Calu3 (cell line): ENCODE measurements around the gene TIMM23. TPM values are rescaled to one million over a fixed set of nuclear protein-coding genes. Genes with fewer than 3 reads are reported as not detected.
"Not testable (repeated sequence)": the region's sequence is repeated elsewhere in the genome, so short reads cannot be mapped to it uniquely, and the experiment has no call there.

Experiments
- Bru-seq: library from RNA; stranded (reverse); fragments of 400-500 nt; gene quantifications from one replicate; lab custom pipeline; 2021; lab: Mats Ljungman, UMichigan
- BruChase-seq, 2 experiments: library from RNA; stranded (reverse); fragments of 400-500 nt; gene quantifications; one replicate each; lab custom pipeline; 2021; lab: Mats Ljungman, UMichigan
- BruUV-seq: library from RNA; stranded (reverse); fragments of 400-500 nt; replicated peaks from 2 replicates; lab custom pipeline; 2021; lab: Mats Ljungman, UMichigan
- CTCF ChIA-PET: fragments of 300-600 bp; sonication (Branson Sonifier 250); formaldehyde crosslinking; loops from one replicate; lab custom pipeline; 2022; ENCODE audit warnings: antibody characterized with exemption; lab: Charles Lee
- DNase-seq: peaks from one replicate; pipeline ENCODE4 v3.0.0; 2022
- H3K27ac Mint-ChIP-seq: one replicate; pipeline ENCODE4 v1.8.0; 2022; ENCODE audit warnings: mixed read lengths; ENCODE audit not compliant: unreplicated experiment
- H3K27me3 Mint-ChIP-seq: one replicate; pipeline ENCODE4 v1.8.0; 2022; ENCODE audit warnings: mixed read lengths; ENCODE audit not compliant: unreplicated experiment
- H3K36me3 Mint-ChIP-seq: one replicate; pipeline ENCODE4 v1.8.0; 2022; ENCODE audit warnings: mild to moderate bottlenecking, moderate library complexity, mixed read lengths; ENCODE audit not compliant: insufficient read depth, unreplicated experiment
- H3K4me1 Mint-ChIP-seq: one replicate; pipeline ENCODE4 v1.8.0; 2022; ENCODE audit warnings: mild to moderate bottlenecking, low read depth, mixed read lengths; ENCODE audit not compliant: unreplicated experiment
- H3K4me3 Mint-ChIP-seq: one replicate; pipeline ENCODE4 v1.8.0; 2022; ENCODE audit warnings: mild to moderate bottlenecking, low read depth, moderate library complexity, mixed read lengths; ENCODE audit not compliant: unreplicated experiment
- H3K9me3 Mint-ChIP-seq: one replicate; pipeline ENCODE4 v1.8.0; 2022; ENCODE audit warnings: low read depth, mixed read lengths; ENCODE audit not compliant: unreplicated experiment
- intact Hi-C: fragments of 100-400 bp; cut with micrococcal nuclease; formaldehyde crosslinking; loops from one replicate; pipeline ENCODE4 v1.10.0; 2022; ENCODE audit not compliant: unreplicated experiment
- long read RNA-seq: library from polyadenylated mRNA; stranded (forward); transcript quantifications from one replicate; pipeline ENCODE4 v2.0.0, GENCODE V29; 2022
- total RNA-seq: library from RNA; stranded (reverse); gene quantifications from 2 replicates; pipeline ENCODE4 v1.2.3, GENCODE V29; 2022

Gene TIMM23
- 72.2 and 78.6 TPM in 2 replicates for total RNA-seq
- Bru-seq, nascent RNA, result percentile 93 among the genes with signal in this experiment
- BruChase-seq, experiment 1, labeled RNA remaining after a 6-hour chase, result percentile 83 among the genes with signal in this experiment
- BruChase-seq, experiment 2, labeled RNA remaining after a 2-hour chase, result percentile 81 among the genes with signal in this experiment
- long read RNA-seq, transcript TIMM23-201 (7 exons, 1,222 nt), result major isoform, 172 of 185 reads
- long read RNA-seq, partial matches to known transcripts, result 5 of 185 reads
- long read RNA-seq, other reads (novel, unspliced or antisense), result 8 of 185 reads

- Mint-ChIP-seq H3K27ac (peak within 1 kb of the TSS; percentile 89), H3K4me1 (peaks cover 35% of the 10 kb centered on the region), H3K36me3 (peaks cover 32% of the 10 kb centered on the region), H3K4me3 (peak within 1 kb of the TSS; percentile 98)
- intact Hi-C loops, H3K27me3 Mint-ChIP-seq, BruUV-seq, CTCF ChIA-PET, H3K9me3 Mint-ChIP-seq: not testable (repeated sequence)
- DNase-seq, result peak; percentile 88
Measured at GRCh38 chr10:45972106-45972812, at the start of gene TIMM23. TSS of gene TIMM23 (plus strand) at chr10:45972489. CDS start at chr10:45972625, 136 bp downstream.

- CTCF ChIA-PET, H3K27ac Mint-ChIP-seq, H3K4me1 Mint-ChIP-seq, H3K9me3 Mint-ChIP-seq, intact Hi-C loops, H3K4me3 Mint-ChIP-seq, H3K36me3 Mint-ChIP-seq, DNase-seq, BruUV-seq, H3K27me3 Mint-ChIP-seq: not testable (repeated sequence)
Measured at GRCh38 chr10:45926790-45927189, 45.5 kb upstream of the TIMM23 start.

GRCh38 chr10:45931305-45931704, 41.0 kb upstream of the TIMM23 start:
- DNase-seq, H3K4me3 Mint-ChIP-seq, H3K27me3 Mint-ChIP-seq, H3K36me3 Mint-ChIP-seq, intact Hi-C loops, H3K27ac Mint-ChIP-seq, H3K9me3 Mint-ChIP-seq, H3K4me1 Mint-ChIP-seq, BruUV-seq, CTCF ChIA-PET: not testable (repeated sequence)

- DNase-seq, H3K36me3 Mint-ChIP-seq, BruUV-seq, H3K9me3 Mint-ChIP-seq, CTCF ChIA-PET, H3K27me3 Mint-ChIP-seq, H3K4me1 Mint-ChIP-seq, H3K27ac Mint-ChIP-seq, H3K4me3 Mint-ChIP-seq, intact Hi-C loops: not testable (repeated sequence)
Measured at GRCh38 chr10:45934788-45935187, 37.5 kb upstream of the TIMM23 start.

- H3K27me3 Mint-ChIP-seq, result not testable (repeated sequence)
Measured at GRCh38 chr10:45939176-45939697, 33.1 kb upstream of the TIMM23 start.

GRCh38 chr10:45941196-45941595, 31.1 kb upstream of the TIMM23 start:
- H3K27ac Mint-ChIP-seq, DNase-seq, H3K27me3 Mint-ChIP-seq, CTCF ChIA-PET, H3K9me3 Mint-ChIP-seq, H3K4me1 Mint-ChIP-seq, BruUV-seq, H3K36me3 Mint-ChIP-seq, intact Hi-C loops, H3K4me3 Mint-ChIP-seq: not testable (repeated sequence)

More at GRCh38 chr10:45939176-45939697, 33.1 kb upstream of the TIMM23 start:
- CTCF ChIA-PET, H3K9me3 Mint-ChIP-seq, H3K4me3 Mint-ChIP-seq, BruUV-seq, DNase-seq, H3K36me3 Mint-ChIP-seq, H3K27ac Mint-ChIP-seq, H3K4me1 Mint-ChIP-seq, intact Hi-C loops: not testable (repeated sequence)

- DNase-seq, H3K27ac Mint-ChIP-seq, H3K4me3 Mint-ChIP-seq, H3K4me1 Mint-ChIP-seq, BruUV-seq, CTCF ChIA-PET, H3K9me3 Mint-ChIP-seq, H3K27me3 Mint-ChIP-seq, intact Hi-C loops, H3K36me3 Mint-ChIP-seq: not testable (repeated sequence)
Measured at GRCh38 chr10:45945476-45945875, 26.8 kb upstream of the TIMM23 start.

GRCh38 chr10:45947363-45947762, 24.9 kb upstream of the TIMM23 start:
- H3K9me3 Mint-ChIP-seq, DNase-seq, H3K4me3 Mint-ChIP-seq, CTCF ChIA-PET, H3K27me3 Mint-ChIP-seq, H3K36me3 Mint-ChIP-seq, H3K4me1 Mint-ChIP-seq, H3K27ac Mint-ChIP-seq, BruUV-seq, intact Hi-C loops: not testable (repeated sequence)

- H3K36me3 Mint-ChIP-seq, H3K4me3 Mint-ChIP-seq, H3K27ac Mint-ChIP-seq, H3K9me3 Mint-ChIP-seq, H3K4me1 Mint-ChIP-seq, DNase-seq, intact Hi-C loops, BruUV-seq, CTCF ChIA-PET, H3K27me3 Mint-ChIP-seq: not testable (repeated sequence)
Measured at GRCh38 chr10:45948801-45949200, 23.5 kb upstream of the TIMM23 start.
